A549 (cell line): Measurements from ENCODE around the gene MISFA. TPM values are rescaled to one million over a fixed set of nuclear protein-coding genes. Genes with fewer than 3 reads are reported as not detected.

Experiments used
- ATOH8 ChIP-seq: fragments of 250-450 bp; sonication (Bioruptor Pico); IDR thresholded peaks from 2 replicates; pipeline ENCODE4 v1.5.0; 2020; ENCODE audit warnings: low read depth, mild to moderate bottlenecking, moderate library complexity
- CBX2 ChIP-seq: fragments of 200-600 bp; sonication (generic); IDR thresholded peaks from 2 replicates; pipeline ENCODE4 v1.6.1; 2016; ENCODE audit warnings: low read depth, mild to moderate bottlenecking, borderline replicate concordance
- CBX8 ChIP-seq: fragments of 200-600 bp; sonication (generic); IDR thresholded peaks from 2 replicates; pipeline ENCODE4 v1.6.1; 2016
- CHD2 ChIP-seq: fragments of 150-350 bp; IDR thresholded peaks from 2 replicates; pipeline ENCODE4 v1.6.1; 2014; ENCODE audit warnings: low read length; ENCODE audit not compliant: partially characterized antibody
- CHD4 ChIP-seq: fragments of 200-600 bp; sonication (generic); IDR thresholded peaks from 2 replicates; pipeline ENCODE4 v1.6.1; 2016; ENCODE audit warnings: antibody characterized with exemption, mild to moderate bottlenecking, borderline replicate concordance
- CTCF ChIP-seq: fragments of >200 bp; sonication (Bioruptor Twin); formaldehyde crosslinking; IDR thresholded peaks from 3 replicates; pipeline ENCODE4 v1.5.1; 2016
- E2F6 ChIP-seq: IDR thresholded peaks from 2 replicates; pipeline ENCODE4 v1.6.1; 2012; ENCODE audit warnings: low read depth, borderline replicate concordance
- EHF ChIP-seq: fragments of 250-450 bp; sonication (Bioruptor Pico); IDR thresholded peaks from 2 replicates; pipeline ENCODE4 v1.5.0; 2020; ENCODE audit warnings: mild to moderate bottlenecking
- EHMT2 ChIP-seq: fragments of 200-600 bp; sonication (generic); IDR thresholded peaks from 2 replicates; pipeline ENCODE4 v1.6.1; 2016; ENCODE audit warnings: antibody characterized with exemption, low read depth, mild to moderate bottlenecking, moderate library complexity
- EP300 ChIP-seq, 2 experiments: fragments of >200 bp; sonication (Bioruptor Twin); formaldehyde crosslinking; IDR thresholded peaks; 2 replicates in 1 of 2; 3 replicates in 1 of 2; pipeline ENCODE4 v1.6.1; 2016 to 2017
- FOXS1 ChIP-seq: fragments of 250-450 bp; sonication (Bioruptor Pico); IDR thresholded peaks from 2 replicates; pipeline ENCODE4 v1.5.0; 2020; ENCODE audit warnings: mild to moderate bottlenecking, moderate library complexity
- JUN ChIP-seq, 2 experiments: fragments of >200 bp; sonication (Bioruptor Twin); formaldehyde crosslinking; IDR thresholded peaks; 2 replicates in 1 of 2; 3 replicates in 1 of 2; pipeline ENCODE4 v1.6.1; 2016 to 2017
- JUNB ChIP-seq: fragments of >200 bp; sonication (Bioruptor Twin); formaldehyde crosslinking; IDR thresholded peaks from 2 replicates; pipeline ENCODE4 v1.6.1; 2016
- KDM5A ChIP-seq: fragments of 200-600 bp; sonication (generic); IDR thresholded peaks from 2 replicates; pipeline ENCODE4 v1.6.1; 2016; ENCODE audit warnings: antibody characterized with exemption, mild to moderate bottlenecking
- MAFK ChIP-seq: fragments of 450-650 bp; IDR thresholded peaks from 2 replicates; pipeline ENCODE4 v1.6.1; 2014; ENCODE audit not compliant: partially characterized antibody
- MAX ChIP-seq: IDR thresholded peaks from 2 replicates; pipeline ENCODE4 v1.6.1; 2012
- MYC ChIP-seq: IDR thresholded peaks from 2 replicates; pipeline ENCODE4 v1.6.1; 2012; ENCODE audit warnings: mild to moderate bottlenecking, inconsistent platforms, low read length, improper control_type of control experiment, borderline replicate concordance
- NFE2L2 ChIP-seq: fragments of 150-350 bp; conservative IDR thresholded peaks from 2 replicates; pipeline ENCODE4 v1.6.1; 2014; ENCODE audit warnings: low read length
- NPAS2 ChIP-seq: fragments of 250-450 bp; sonication (Bioruptor Pico); IDR thresholded peaks from 2 replicates; pipeline ENCODE4 v1.8.0; 2022; ENCODE audit warnings: mild to moderate bottlenecking, moderate library complexity, borderline replicate concordance
- NR3C1 ChIP-seq: fragments of >200 bp; sonication (Bioruptor Twin); formaldehyde crosslinking; IDR thresholded peaks from 3 replicates; pipeline ENCODE4 v1.6.1; 2017
- PHF8 ChIP-seq: fragments of 200-600 bp; sonication (generic); IDR thresholded peaks from 2 replicates; pipeline ENCODE4 v1.6.1; 2016; ENCODE audit warnings: low read depth, mild to moderate bottlenecking, antibody characterized with exemption, moderate library complexity, borderline replicate concordance
- POLR2A ChIP-seq: IDR thresholded peaks from 2 replicates; pipeline ENCODE4 v1.6.1; 2012; ENCODE audit warnings: mild to moderate bottlenecking, low read length
- POLR2AphosphoS2 ChIP-seq: conservative IDR thresholded peaks from 2 replicates; pipeline ENCODE4 v1.6.1; 2012; ENCODE audit warnings: low read length, improper control_type of control experiment, inconsistent platforms
- RAD21 ChIP-seq, 2 experiments: fragments of >200 bp in 1 of 2; sonication (Bioruptor Twin) in 1 of 2; formaldehyde crosslinking in 1 of 2; IDR thresholded peaks in 1 of 2; conservative IDR thresholded peaks in 1 of 2; 2 replicates in 1 of 2; 3 replicates in 1 of 2; pipeline ENCODE4 v1.6.1; 2012 to 2018; ENCODE audit warnings: inconsistent platforms in 1 of 2
- RARB ChIP-seq: fragments of 250-450 bp; sonication (Bioruptor Pico); IDR thresholded peaks from 2 replicates; pipeline ENCODE4 v1.8.0; 2021; ENCODE audit warnings: mild to moderate bottlenecking, moderate library complexity
- RFX5 ChIP-seq: fragments of 450-650 bp; IDR thresholded peaks from 2 replicates; pipeline ENCODE4 v1.7.1; 2014; ENCODE audit warnings: antibody characterized with exemption, mild to moderate bottlenecking, moderate library complexity
- SREBF2 ChIP-seq: fragments of 450-650 bp; IDR thresholded peaks from 2 replicates; pipeline ENCODE4 v1.6.1; 2014; ENCODE audit warnings: mild to moderate bottlenecking, moderate library complexity
- TFCP2L1 ChIP-seq: fragments of 250-450 bp; sonication (Bioruptor Pico); IDR thresholded peaks from 2 replicates; pipeline ENCODE4 v1.5.0; 2021; ENCODE audit warnings: mild to moderate bottlenecking
- ZC3H11A ChIP-seq: fragments of 450-650 bp; IDR thresholded peaks from 2 replicates; pipeline ENCODE4 v1.6.1; 2014; ENCODE audit warnings: antibody characterized with exemption, mild to moderate bottlenecking
- ZFP36 ChIP-seq: fragments of 450-650 bp; IDR thresholded peaks from 2 replicates; pipeline ENCODE4 v1.6.1; 2014; ENCODE audit warnings: borderline replicate concordance; ENCODE audit not compliant: partially characterized antibody
- ZNF302 ChIP-seq: fragments of 250-450 bp; sonication (Bioruptor Pico); IDR thresholded peaks from 2 replicates; pipeline ENCODE4 v1.9.0; 2021; ENCODE audit warnings: inconsistent platforms, mild to moderate bottlenecking, moderate library complexity
- polyA plus RNA-seq, 4 experiments: library from polyadenylated mRNA; depleted of rRNA in 3 of 4; stranded (reverse); fragments of >200 nt; fragmentation: RNase III in 1 of 4; extraction: RNeasy Plus Mini Kit Qiagen cat#74134 plus additional on column Dnase treatment in 1 of 4; gene quantifications; 2 replicates in 3 of 4; 3 replicates in 1 of 4; pipeline ENCODE4 v1.2.3, GENCODE V29; 2011 to 2017
- TF ChIP-seq, protein P1 (sequence below): fragments of >200 bp; sonication (Bioruptor Twin); formaldehyde crosslinking; IDR thresholded peaks from 3 replicates; pipeline ENCODE4 v1.6.1; 2016
- TF ChIP-seq, protein P2 (sequence below): fragments of >200 bp; sonication (Bioruptor Twin); formaldehyde crosslinking; IDR thresholded peaks from 2 replicates; pipeline ENCODE4 v1.6.1; 2016
- TF ChIP-seq, protein P3 (sequence below): fragments of 250-450 bp; sonication (Bioruptor Pico); IDR thresholded peaks from 2 replicates; pipeline ENCODE4 v1.5.0; 2021; ENCODE audit warnings: mild to moderate bottlenecking, moderate library complexity, borderline replicate concordance
- TF ChIP-seq, protein P4 (sequence below): fragments of 150-350 bp; IDR thresholded peaks from 2 replicates; pipeline ENCODE4 v1.6.1; 2014; ENCODE audit warnings: low read depth, mild to moderate bottlenecking, low read length

Gene MISFA
- polyA plus RNA-seq, 2 of the 4 experiments (the other 2 are of a cell fraction): 1.7 to 6.3 TPM

DNA sequence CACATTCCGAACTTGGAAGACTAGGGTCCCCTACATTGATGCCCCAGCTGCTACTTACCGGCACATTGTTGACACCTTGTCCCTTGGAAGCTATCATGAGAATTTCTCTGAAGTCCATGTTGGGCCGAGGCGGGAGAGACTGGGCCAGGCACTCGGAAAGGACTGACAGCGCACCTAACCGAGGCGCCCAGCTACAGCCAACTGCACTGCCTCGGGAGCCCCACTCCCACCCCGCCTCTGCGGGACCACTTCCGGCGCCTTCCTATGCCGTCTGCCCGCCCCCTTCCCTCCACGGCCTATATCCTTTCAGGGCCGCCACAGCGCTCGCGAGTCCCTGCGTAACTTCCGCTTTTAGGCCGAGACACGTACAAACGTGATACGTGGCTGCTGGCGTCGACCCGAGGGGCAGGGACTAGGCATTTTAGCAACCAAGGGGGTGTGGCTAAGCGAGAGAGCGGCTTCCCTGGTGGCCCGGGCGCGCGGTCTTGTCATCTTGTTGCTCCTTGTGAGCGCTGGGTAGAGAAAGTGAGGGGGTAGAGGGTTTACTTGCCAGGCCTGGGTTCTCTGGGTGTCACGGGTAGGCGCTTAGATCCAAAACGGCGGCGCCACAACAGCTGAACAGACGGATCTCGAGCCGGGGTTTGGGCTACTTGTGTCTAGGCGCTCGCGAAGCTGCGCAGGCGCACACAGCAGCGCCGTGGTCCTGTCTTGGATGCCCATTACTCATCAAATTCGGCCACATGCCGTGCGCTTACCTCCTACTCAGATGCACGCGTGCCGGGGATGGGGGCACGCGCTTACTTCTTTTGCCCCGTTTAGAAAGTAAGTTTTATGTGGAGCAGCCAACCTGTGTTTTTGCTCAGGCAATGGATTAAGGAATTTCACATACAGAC, 34.8 kb downstream of the MISFA start, which contains the start of gene SPTY2D1 (continued):
- no peak for TF ChIP-seq CTCF
- no peak for TF ChIP-seq CHD4
- 0 out of 2 replicates have a peak, but pooled peaks have one; percentile 68 for TF ChIP-seq EHF (CRISPR knock-in tag)
- TF ChIP-seq, protein P1, sequence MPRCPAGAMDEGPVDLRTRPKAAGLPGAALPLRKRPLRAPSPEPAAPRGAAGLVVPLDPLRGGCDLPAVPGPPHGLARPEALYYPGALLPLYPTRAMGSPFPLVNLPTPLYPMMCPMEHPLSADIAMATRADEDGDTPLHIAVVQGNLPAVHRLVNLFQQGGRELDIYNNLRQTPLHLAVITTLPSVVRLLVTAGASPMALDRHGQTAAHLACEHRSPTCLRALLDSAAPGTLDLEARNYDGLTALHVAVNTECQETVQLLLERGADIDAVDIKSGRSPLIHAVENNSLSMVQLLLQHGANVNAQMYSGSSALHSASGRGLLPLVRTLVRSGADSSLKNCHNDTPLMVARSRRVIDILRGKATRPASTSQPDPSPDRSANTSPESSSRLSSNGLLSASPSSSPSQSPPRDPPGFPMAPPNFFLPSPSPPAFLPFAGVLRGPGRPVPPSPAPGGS: peak; percentile 83; the same call in 2 of the 3 replicates
- TF ChIP-seq POLR2A: peak; percentile 68
- TF ChIP-seq MAFK: peak; percentile 85
- TF ChIP-seq, protein P2, sequence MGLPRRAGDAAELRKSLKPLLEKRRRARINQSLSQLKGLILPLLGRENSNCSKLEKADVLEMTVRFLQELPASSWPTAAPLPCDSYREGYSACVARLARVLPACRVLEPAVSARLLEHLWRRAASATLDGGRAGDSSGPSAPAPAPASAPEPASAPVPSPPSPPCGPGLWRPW: no peak
- TF ChIP-seq RARB (CRISPR knock-in tag): peak; percentile 82; the same call in 1 of the 2 replicates
- TF ChIP-seq NFE2L2: 0 out of 2 replicates have a peak, but pooled peaks have one; percentile 20
- peak; percentile 87 for TF ChIP-seq PHF8
- TF ChIP-seq ZC3H11A: no peak
- no peak for TF ChIP-seq NR3C1
- TF ChIP-seq JUNB: no peak
- TF ChIP-seq, protein P3, sequence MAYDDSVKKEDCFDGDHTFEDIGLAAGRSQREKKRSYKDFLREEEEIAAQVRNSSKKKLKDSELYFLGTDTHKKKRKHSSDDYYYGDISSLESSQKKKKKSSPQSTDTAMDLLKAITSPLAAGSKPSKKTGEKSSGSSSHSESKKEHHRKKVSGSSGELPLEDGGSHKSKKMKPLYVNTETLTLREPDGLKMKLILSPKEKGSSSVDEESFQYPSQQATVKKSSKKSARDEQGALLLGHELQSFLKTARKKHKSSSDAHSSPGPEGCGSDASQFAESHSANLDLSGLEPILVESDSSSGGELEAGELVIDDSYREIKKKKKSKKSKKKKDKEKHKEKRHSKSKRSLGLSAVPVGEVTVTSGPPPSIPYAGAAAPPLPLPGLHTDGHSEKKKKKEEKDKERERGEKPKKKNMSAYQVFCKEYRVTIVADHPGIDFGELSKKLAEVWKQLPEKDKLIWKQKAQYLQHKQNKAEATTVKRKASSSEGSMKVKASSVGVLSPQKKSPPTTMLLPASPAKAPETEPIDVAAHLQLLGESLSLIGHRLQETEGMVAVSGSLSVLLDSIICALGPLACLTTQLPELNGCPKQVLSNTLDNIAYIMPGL: no peak
- TF ChIP-seq MAX: peak; percentile 95
- peak; percentile 73; the same call in 1 of the 2 replicates for TF ChIP-seq ZNF302 (CRISPR knock-in tag)
- no peak for TF ChIP-seq ZFP36
- TF ChIP-seq ATOH8 (CRISPR knock-in tag): peak; percentile 91
- no peak for TF ChIP-seq RAD21 (conservative IDR thresholded peaks at IDR 0.05 in 1 of 2, IDR thresholded peaks at IDR 0.05 in 1 of 2)
- TF ChIP-seq CBX2: no peak
- TF ChIP-seq SREBF2: no peak
- TF ChIP-seq POLR2AphosphoS2: no peak
- no peak for TF ChIP-seq FOXS1 (CRISPR knock-in tag)
- TF ChIP-seq EHMT2: no peak
- TF ChIP-seq CHD2: peak; percentile 73
- no peak for TF ChIP-seq NPAS2 (CRISPR knock-in tag)
- TF ChIP-seq KDM5A: peak; percentile 61
- TF ChIP-seq MYC: peak; percentile 66; the same call in 1 of the 2 replicates
- TF ChIP-seq JUN (IDR thresholded peaks at IDR 0.05): peak; percentile 84 to 96
- TF ChIP-seq TFCP2L1: no peak; the same call in 1 of the 2 replicates
- TF ChIP-seq RFX5: no peak
- TF ChIP-seq, protein P4, sequence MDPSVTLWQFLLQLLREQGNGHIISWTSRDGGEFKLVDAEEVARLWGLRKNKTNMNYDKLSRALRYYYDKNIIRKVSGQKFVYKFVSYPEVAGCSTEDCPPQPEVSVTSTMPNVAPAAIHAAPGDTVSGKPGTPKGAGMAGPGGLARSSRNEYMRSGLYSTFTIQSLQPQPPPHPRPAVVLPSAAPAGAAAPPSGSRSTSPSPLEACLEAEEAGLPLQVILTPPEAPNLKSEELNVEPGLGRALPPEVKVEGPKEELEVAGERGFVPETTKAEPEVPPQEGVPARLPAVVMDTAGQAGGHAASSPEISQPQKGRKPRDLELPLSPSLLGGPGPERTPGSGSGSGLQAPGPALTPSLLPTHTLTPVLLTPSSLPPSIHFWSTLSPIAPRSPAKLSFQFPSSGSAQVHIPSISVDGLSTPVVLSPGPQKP: no peak
- TF ChIP-seq EP300 (IDR thresholded peaks at IDR 0.05): peak in 1 of 2 experiments; percentile 11; a peak in 1 of 5 replicates
- TF ChIP-seq CBX8: no peak
- TF ChIP-seq E2F6: peak; percentile 91
